Astrocyte (in vitro differentiated cells and primary cell): Measurements from ENCODE around the gene KIAA0753.

Source experiments
- CTCF ChIP-seq: IDR thresholded peaks from 2 replicates; pipeline ENCODE4 v1.5.1; 2011; ENCODE audit warnings: low read depth, mild to moderate bottlenecking, inconsistent platforms, low read length, moderate library complexity; ENCODE audit not compliant: insufficient read depth
- EZH2 ChIP-seq: IDR thresholded peaks from 2 replicates; pipeline ENCODE4 v1.6.1; 2012; ENCODE audit warnings: mild to moderate bottlenecking, low read length, inconsistent platforms; ENCODE audit not compliant: insufficient read depth

- TF ChIP-seq EZH2 (no peak), CTCF (no peak)
These were observed 108.9 kb downstream of the KIAA0753 start for GRCh38 chr17:6531575-6531974.
